GM12872 (cell line): ENCODE results near the gene CNTN5.
A peak's percentile ranks its signal among the peaks of the same experiment; 100 is the strongest.

ENCODE experiments used
- CTCF ChIP-seq: IDR thresholded peaks from 3 replicates; pipeline ENCODE4 v1.5.1; 2011; ENCODE audit warnings: low read depth, mild to moderate bottlenecking, low read length, moderate library complexity; ENCODE audit not compliant: insufficient read depth

Gene CNTN5

GRCh38 chr11:99841885-99842284 is 821.1 kb downstream of the CNTN5 start:
- no peak for TF ChIP-seq CTCF

- TF ChIP-seq CTCF: no peak
Measured at GRCh38 chr11:99865951-99866350, 845.2 kb downstream of the CNTN5 start.

GRCh38 chr11:99881610-99882009 is 860.9 kb downstream of the CNTN5 start:
- no peak for TF ChIP-seq CTCF

GRCh38 chr11:99884750-99885149 is 864.0 kb downstream of the CNTN5 start:
- TF ChIP-seq CTCF: no peak

GRCh38 chr11:99887481-99887880 is 866.7 kb downstream of the CNTN5 start:
- no peak for TF ChIP-seq CTCF

- TF ChIP-seq CTCF: no peak
Measured at GRCh38 chr11:99893811-99894210, 873.1 kb downstream of the CNTN5 start.

GRCh38 chr11:99901175-99901574 is 880.4 kb downstream of the CNTN5 start:
- no peak for TF ChIP-seq CTCF

GRCh38 chr11:99911116-99911515 is 890.4 kb downstream of the CNTN5 start:
- 0 out of 3 replicates have a peak, but pooled peaks have one; percentile 16 for TF ChIP-seq CTCF
